ENCODE results near the gene CASZ1. TPM values are rescaled to one million over a fixed set of nuclear protein-coding genes. Genes with fewer than 3 reads are reported as not detected.

The CASZ1 gene
- total RNA-seq, 4 donors from 2014 or later, result 39.1 to 215 (median 115) TPM

DNA sequence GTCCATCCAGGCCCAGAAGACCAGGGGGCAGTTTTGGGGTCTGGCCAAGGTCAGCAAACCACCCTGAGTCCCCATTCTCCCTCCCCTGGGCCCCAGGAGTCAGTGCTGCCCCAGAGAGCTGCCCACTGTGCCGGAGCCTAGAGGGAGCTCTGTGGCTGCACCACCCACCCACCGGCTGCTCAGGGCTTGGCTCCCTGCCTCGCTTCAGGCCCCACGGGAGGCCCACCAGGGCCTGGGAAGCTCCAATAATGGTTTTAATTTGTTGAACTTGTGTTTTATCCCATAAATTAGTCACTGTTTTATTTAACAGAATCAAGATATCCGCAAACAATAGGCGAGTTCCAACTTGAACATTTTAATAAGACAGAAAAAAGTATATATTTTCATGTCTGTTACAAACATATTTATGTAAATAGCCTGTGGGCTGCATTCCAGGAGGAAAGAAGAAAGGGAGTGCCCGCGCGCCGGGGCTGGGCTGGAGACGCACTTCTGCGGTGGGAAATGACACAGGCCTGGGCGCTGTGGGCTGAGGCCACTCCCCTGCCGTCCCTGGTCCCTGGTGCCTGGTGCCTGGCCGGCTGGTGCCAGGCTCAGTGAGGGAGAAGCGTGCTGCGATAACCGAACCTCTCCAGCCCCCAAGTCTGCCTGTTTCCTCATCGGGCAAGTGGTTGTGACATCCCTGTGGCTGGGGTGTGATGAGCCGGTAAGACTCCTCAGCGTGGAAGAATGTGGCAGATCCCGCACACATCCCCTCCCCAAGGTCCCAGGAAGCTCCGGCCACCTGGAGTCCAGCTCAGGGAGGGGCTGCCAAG lies 161.2 kb downstream of the CASZ1 start:
- Histone ChIP-seq H3K27ac (peak overlapping the region; percentile 68 to 82 (median 74)), H3K36me3 (no peaks in the 10 kb centered on the region), H3K9me3 (no peaks in the 10 kb centered on the region), H3K4me1 (peaks cover 12 to 39% (median 16%) of the 10 kb centered on the region in 4 donors), H3K4me3 (no peak overlapping the region), H3K27me3 (no peaks in the 10 kb centered on the region)
- DNase-seq, result no peak
- intact Hi-C loops (cut with DNase I; ENCODE audit: low total_unique reads) (no loop called here), in situ Hi-C loops (cut with MboI; ENCODE audit: low pct_ligation_motif_present in 1 of 4, low pct_unique_long_range_greater_than_20kb in 1 of 4, low sequenced_read_pairs in 3 of 4) (no loop called here)
- 13 to 34% methylated on average over 5 to 22 of the region's 23 CpGs for whole genome bisulfite sequencing, 2 donors (ENCODE audit: low coverage in 1 of 2)
- TF ChIP-seq, protein P1, sequence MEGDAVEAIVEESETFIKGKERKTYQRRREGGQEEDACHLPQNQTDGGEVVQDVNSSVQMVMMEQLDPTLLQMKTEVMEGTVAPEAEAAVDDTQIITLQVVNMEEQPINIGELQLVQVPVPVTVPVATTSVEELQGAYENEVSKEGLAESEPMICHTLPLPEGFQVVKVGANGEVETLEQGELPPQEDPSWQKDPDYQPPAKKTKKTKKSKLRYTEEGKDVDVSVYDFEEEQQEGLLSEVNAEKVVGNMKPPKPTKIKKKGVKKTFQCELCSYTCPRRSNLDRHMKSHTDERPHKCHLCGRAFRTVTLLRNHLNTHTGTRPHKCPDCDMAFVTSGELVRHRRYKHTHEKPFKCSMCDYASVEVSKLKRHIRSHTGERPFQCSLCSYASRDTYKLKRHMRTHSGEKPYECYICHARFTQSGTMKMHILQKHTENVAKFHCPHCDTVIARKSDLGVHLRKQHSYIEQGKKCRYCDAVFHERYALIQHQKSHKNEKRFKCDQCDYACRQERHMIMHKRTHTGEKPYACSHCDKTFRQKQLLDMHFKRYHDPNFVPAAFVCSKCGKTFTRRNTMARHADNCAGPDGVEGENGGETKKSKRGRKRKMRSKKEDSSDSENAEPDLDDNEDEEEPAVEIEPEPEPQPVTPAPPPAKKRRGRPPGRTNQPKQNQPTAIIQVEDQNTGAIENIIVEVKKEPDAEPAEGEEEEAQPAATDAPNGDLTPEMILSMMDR (IDR thresholded peaks at IDR 0.05), result no peak
- TF ChIP-seq POLR2AphosphoS5 (IDR thresholded peaks at IDR 0.05) (no peak), EP300 (IDR thresholded peaks at IDR 0.05; ENCODE audit: low read depth) (no peak), POLR2A (IDR thresholded peaks at IDR 0.05) (no peak)

- intact Hi-C loops (cut with DNase I; ENCODE audit: low total_unique reads), result no loop called here
- no peaks in the 10 kb centered on the region for H3K27me3 ChIP-seq
- H3K4me1 ChIP-seq, result peaks cover 10 to 38% (median 16%) of the 10 kb centered on the region in 4 donors
- 34% methylated on average over 7 of the region's 23 CpGs; no CpG with 5 or more reads in 1 of the 2 donors for WGBS, 2 donors (ENCODE audit: low coverage in 1 of 2)
- in situ Hi-C loops (cut with MboI; ENCODE audit: low pct_ligation_motif_present in 1 of 4, low pct_unique_long_range_greater_than_20kb in 1 of 4, low sequenced_read_pairs in 3 of 4), result no loop called here
- no peak for DNase-seq
- no peaks in the 10 kb centered on the region for H3K9me3 ChIP-seq
- no peak for TF ChIP-seq POLR2A (IDR thresholded peaks at IDR 0.05)
- TF ChIP-seq, protein P1 (IDR thresholded peaks at IDR 0.05), result no peak
- TF ChIP-seq EP300 (IDR thresholded peaks at IDR 0.05; ENCODE audit: low read depth), result no peak
- TF ChIP-seq POLR2AphosphoS5 (IDR thresholded peaks at IDR 0.05), result no peak
- H3K4me3 ChIP-seq, result no peak overlapping the region
- H3K27ac ChIP-seq, result peak overlapping the region; percentile 68 to 82 (median 74)
- H3K36me3 ChIP-seq, result no peaks in the 10 kb centered on the region
Measured at GRCh38 chr1:10634428-10635084, 161.9 kb downstream of the CASZ1 start.

- H3K9me3 ChIP-seq, result no peaks in the 10 kb centered on the region
- no peak for TF ChIP-seq EP300 (IDR thresholded peaks at IDR 0.05; ENCODE audit: low read depth)
- TF ChIP-seq POLR2AphosphoS5 (IDR thresholded peaks at IDR 0.05), result no peak
- TF ChIP-seq, protein P1 (IDR thresholded peaks at IDR 0.05), result no peak
- TF ChIP-seq POLR2A (IDR thresholded peaks at IDR 0.05), result no peak
- no peak for DNase-seq
- in situ Hi-C loops (cut with MboI; ENCODE audit: low pct_ligation_motif_present in 1 of 4, low pct_unique_long_range_greater_than_20kb in 1 of 4, low sequenced_read_pairs in 3 of 4) (no loop called here), intact Hi-C loops (cut with DNase I; ENCODE audit: low total_unique reads) (no loop called here)
- H3K36me3 ChIP-seq, result no peaks in the 10 kb centered on the region
- H3K4me1 ChIP-seq, result peaks cover 10 to 38% (median 16%) of the 10 kb centered on the region in 4 donors
- H3K27ac ChIP-seq, result peak overlapping the region; percentile 68 to 82 (median 74)
- no peak overlapping the region for H3K4me3 ChIP-seq
- WGBS, 2 donors (ENCODE audit: low coverage in 1 of 2), result 88% methylated on average over 7 of the region's 8 CpGs; no CpG with 5 or more reads in 1 of the 2 donors
- H3K27me3 ChIP-seq, result no peaks in the 10 kb centered on the region
Measured at GRCh38 chr1:10634075-10634427, 162.4 kb downstream of the CASZ1 start.

DNA sequence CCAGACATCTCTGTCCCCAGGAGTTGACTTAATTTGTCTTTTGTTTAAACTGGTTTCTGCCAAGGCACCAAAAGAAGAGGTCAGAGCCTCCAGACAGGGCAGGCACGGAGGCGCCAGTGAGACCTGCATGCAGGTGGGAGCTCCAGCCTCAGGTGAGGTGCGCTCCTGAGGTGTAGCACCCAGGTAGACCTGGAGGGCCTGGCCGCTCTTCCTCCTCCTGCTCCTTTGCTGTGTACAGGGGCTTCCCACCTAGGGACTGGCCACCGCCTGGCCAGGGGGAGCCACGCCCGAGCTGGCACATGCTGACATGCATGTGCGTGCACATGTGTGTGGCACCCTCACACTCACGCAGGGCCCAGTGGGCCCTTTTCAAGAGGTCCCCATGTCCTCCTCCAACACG lies 163.0 kb downstream of the CASZ1 start:
- peaks cover 10 to 37% (median 16%) of the 10 kb centered on the region in 4 donors for H3K4me1 ChIP-seq
- no peak for DNase-seq
- in situ Hi-C loops (cut with MboI; ENCODE audit: low pct_ligation_motif_present in 1 of 4, low pct_unique_long_range_greater_than_20kb in 1 of 4, low sequenced_read_pairs in 3 of 4), result no loop called here

More for the DNA sequence above, 163.0 kb downstream of the CASZ1 start:
- no peaks in the 10 kb centered on the region for H3K9me3 ChIP-seq
- no peaks in the 10 kb centered on the region for H3K27me3 ChIP-seq
- WGBS, 2 donors (ENCODE audit: low coverage in 1 of 2), result 93% methylated on average over 7 of the region's 10 CpGs; no CpG with 5 or more reads in 1 of the 2 donors
- no peaks in the 10 kb centered on the region for H3K36me3 ChIP-seq
- no peak overlapping the region for H3K4me3 ChIP-seq
- no peak for TF ChIP-seq EP300 (IDR thresholded peaks at IDR 0.05; ENCODE audit: low read depth)
- no peak for TF ChIP-seq POLR2A (IDR thresholded peaks at IDR 0.05)
- TF ChIP-seq, protein P1 (IDR thresholded peaks at IDR 0.05), result no peak
- TF ChIP-seq POLR2AphosphoS5 (IDR thresholded peaks at IDR 0.05), result no peak
- intact Hi-C loops (cut with DNase I; ENCODE audit: low total_unique reads), result no loop called here
- peak overlapping the region in 2 of 4 donors; percentile 41 to 47 for H3K27ac ChIP-seq
